GM18498 (cell line): ENCODE measurements around the gene CDC45.
A peak's percentile ranks its signal among the peaks of the same experiment; 100 is the strongest.
"Not testable (repeated sequence)": the region's sequence is repeated elsewhere in the genome, so short reads cannot be mapped to it uniquely, and the experiment has no call there.

Experiments
- ATAC-seq: cut with Tn5 transposase; IDR thresholded peaks from one replicate; pipeline ENCODE4 v1.9.1; 2021; ENCODE audit warnings: mild to moderate bottlenecking, moderate library complexity; ENCODE audit not compliant: unreplicated experiment

CDC45 gene, protein sequence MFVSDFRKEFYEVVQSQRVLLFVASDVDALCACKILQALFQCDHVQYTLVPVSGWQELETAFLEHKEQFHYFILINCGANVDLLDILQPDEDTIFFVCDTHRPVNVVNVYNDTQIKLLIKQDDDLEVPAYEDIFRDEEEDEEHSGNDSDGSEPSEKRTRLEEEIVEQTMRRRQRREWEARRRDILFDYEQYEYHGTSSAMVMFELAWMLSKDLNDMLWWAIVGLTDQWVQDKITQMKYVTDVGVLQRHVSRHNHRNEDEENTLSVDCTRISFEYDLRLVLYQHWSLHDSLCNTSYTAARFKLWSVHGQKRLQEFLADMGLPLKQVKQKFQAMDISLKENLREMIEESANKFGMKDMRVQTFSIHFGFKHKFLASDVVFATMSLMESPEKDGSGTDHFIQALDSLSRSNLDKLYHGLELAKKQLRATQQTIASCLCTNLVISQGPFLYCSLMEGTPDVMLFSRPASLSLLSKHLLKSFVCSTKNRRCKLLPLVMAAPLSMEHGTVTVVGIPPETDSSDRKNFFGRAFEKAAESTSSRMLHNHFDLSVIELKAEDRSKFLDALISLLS

DNA sequence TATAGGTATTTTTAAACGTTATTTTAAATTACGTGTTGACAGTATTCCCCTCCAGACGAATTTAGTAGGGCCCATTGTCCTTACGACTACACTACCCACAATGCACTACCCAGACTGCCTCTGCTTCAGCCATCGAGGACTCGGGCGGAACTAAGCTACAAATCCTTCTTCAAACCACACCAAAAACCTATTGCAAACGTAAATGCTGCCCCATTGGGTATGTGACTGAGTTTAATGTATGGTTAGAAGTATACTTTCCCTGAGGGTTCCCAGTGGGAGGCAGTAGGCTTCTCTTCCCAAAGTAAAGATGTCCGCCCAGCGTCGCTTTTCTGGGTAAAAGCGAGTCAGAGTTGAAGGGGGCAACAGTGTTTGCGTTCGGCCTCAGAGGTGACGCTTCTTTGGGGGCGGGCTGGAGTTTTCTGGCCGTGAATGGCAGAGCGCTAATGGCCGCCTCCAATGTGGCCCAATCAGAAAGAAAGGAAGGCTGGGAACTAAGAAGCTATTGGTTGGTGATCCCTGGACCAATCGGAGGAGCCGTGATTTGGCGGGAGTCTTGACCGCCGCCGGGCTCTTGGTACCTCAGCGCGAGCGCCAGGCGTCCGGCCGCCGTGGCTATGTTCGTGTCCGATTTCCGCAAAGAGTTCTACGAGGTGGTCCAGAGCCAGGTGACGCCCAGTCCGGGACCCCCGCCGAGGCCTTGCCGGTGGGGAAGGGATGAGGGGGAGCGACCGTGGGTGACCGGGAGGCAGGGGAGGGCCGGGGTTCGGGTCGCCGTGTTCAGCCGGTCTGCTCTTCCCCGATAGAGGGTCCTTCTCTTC lies at the start of gene CDC45:
CDC45 (plus strand) TSS at position 566 of the 818 bp plus-strand sequence; CDS start at position 615, 49 bp downstream.
- ATAC-seq, result peak; percentile 86

DNA sequence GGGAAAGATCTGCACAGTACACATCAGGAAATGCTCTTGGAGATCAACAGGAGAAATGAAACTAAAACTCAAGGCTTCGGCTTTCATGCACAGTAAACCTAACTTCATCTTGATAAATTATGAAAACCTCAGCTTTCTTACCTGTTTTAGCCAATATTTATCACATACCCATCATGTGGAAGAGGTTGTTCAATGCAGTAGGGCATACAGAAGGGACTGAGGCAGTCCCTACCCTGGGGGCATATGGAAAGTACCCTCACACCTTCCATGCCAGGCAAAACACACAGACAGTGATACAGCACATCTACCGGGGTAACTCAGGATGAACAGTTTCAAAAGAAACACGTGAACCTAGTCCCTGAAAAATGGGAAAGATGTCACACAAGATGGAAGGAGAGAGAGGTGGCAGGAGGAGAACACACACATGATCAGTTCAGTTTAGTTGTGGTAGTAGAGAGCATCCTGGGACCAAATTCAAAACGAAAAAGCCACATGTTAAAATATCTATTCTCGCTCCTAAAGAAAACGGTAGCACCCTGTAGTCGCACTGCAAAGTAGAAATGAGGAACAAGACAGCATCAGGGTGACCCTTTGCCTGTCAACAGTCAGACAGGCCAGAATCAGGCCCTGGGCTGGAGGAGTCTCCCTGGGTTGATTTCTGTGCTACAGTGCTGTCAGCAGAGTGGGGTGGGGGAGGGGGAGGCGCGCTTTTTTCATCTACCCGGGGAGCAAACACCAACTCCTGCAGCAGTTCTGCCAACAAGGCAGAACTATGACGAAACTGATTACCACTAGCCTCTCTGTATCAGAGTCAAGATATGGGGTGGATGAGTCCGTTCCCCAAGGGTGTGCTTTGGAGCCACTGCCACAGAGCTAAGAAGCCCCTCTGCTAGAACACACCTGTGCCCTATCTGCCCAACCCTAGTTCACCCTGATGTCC lies 49.5 kb upstream of the CDC45 start:
- ATAC-seq, result no peak

DNA sequence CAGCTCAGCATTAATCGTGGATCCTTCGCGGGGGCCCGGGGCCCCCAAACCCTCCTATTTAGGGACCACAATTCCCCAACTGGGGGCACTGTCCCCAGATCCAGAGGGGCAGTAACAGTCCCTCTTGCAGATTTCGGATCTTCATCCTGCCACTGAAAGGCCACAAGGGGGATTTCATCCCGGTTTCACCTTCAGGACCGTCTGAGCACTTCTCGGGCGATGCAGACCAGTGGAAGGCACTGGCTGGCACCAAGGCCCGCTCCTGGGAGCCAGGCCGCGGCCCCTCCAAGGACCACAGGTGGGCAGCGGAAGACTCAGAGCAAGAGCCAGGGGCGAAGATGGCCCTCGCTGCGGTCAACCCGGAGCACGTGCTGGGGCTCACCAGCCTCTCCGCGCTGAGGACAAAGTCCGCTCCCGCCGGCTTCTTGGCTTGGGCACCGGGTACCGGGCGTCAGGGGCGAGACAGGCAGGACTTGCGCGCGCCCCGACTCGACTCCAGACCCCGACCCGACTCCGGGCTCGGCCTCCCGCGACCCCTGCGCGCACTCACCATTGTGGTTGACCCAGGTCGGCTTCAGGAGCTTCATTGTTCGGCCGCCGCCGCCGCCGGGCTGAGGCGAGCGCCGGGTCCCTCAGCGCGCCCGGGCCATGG lies 48.7 kb upstream of the CDC45 start:
- peak; percentile 15 for ATAC-seq

DNA sequence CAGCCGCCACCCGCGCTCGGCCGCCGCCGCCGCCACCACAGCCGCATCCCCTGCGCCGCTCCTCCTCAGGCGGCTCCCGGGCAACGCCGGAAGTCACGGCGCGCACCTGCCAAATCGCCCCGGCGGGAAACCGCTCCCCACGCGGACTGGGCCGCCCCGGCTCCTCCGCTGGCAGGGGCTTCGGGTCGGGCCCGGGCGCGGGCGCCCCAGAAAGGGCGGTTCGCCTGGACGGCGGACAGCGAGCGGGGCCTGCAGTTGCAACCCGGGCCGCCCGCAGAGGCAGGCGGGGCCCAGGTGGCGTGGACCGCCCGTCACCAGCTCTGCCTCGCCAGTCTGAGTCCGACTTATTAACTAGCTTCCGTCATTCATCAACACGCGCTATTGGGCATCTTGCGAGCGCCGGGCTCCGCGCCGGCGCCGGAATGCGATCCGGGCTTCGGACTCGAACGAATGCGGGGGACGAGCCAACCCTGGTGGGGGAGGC lies 48.0 kb upstream of the CDC45 start, which contains the start of gene HIRA:
HIRA (minus strand) TSS at position 85 of the 484 bp plus-strand sequence. CDS start 257 bp downstream, outside the sequence.
- peak; percentile 55 for ATAC-seq

DNA sequence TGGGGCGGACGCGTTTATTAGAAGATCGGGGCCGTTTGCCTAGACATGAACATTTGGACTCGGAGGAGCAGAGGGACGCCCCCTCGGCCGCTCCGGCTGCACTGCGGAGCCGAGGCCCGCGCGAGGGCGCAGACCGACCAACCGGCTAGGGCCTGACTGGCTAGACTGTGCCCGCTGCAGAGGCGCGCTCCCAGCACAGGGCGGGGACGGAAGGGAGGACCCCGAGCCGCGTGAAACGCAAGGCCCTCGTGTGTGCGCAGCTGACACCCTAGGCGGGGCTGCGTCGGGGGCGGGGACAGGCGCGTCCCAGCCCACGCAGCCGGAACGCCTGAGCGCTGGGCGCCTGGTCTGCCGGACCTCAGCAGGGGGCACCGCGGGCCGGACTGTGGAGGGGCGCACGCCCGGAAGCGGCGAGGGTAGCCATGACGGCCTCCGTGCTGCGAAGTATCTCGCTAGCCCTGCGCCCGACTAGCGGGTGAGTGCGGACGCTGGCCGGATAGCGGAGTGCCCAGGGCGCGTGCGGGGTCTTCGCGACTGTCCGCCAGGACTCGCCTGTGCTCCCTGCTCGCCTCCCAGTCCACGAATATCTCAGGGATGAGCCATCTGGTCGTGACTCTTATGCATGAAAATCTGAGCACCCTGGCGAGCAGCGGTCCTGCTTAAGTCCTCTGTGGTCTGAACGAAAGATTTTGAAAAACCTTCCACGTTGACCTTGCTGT lies 47.4 kb upstream of the CDC45 start, which contains the start of gene MRPL40:
MRPL40 (plus strand) TSS at position 413 of the 719 bp plus-strand sequence; CDS start at position 423, 10 bp downstream.
- ATAC-seq, result peak; percentile 83

DNA sequence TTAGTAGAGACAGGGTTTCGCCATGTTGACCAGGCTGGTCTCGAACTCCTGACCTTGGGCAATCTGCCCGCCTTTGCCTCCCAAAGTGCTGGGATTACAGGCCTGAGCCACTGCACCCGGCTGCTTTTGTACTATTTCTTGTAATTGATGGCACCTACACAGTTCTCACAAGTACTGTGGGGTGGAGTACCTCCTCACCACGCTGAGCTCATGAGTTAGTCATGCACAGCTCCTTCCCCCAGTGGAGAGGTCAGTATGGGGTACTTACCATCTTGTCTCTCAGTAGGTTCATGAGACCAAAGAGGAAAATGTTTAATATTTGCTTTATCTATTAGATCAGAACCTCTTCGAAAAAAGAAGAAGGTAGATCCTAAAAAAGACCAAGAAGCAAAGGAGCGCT lies 45.3 kb upstream of the CDC45 start:
- ATAC-seq, result no peak

DNA sequence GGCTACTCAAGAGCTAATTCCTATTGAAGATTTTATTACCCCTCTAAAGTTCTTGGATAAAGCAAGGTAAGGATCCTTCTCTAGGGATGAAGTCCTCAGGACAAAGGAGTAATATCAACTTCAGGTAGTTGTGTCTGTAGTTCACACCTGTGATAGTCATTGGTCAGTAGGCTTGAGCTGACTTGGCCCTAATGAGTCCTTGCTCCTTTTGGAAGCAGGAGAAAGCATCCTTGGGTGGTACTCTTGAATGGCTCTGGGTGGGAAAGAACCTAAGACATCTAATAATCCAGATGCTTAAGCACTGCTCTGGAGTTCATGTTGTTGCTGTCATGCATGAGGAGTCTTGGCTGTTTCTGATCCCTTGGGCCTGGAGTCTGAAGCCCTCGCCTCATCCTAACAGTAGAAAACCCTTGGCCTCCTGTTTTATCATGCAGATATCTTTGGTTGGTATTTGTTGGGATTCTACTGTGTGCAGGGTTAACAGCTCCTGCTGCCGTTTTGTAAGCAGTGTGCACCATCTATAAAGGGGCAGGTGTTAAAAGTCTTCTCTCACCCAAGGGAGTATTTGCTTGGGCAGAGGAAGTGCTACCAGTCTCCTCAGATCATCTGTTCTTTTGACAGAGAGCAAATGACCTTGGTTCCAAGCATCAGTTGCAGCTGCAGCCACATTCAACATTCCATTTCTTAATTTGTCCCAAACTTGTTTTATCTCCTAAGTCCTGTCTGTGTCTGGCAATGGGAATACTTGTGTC lies 44.7 kb upstream of the CDC45 start:
- no peak for ATAC-seq

DNA sequence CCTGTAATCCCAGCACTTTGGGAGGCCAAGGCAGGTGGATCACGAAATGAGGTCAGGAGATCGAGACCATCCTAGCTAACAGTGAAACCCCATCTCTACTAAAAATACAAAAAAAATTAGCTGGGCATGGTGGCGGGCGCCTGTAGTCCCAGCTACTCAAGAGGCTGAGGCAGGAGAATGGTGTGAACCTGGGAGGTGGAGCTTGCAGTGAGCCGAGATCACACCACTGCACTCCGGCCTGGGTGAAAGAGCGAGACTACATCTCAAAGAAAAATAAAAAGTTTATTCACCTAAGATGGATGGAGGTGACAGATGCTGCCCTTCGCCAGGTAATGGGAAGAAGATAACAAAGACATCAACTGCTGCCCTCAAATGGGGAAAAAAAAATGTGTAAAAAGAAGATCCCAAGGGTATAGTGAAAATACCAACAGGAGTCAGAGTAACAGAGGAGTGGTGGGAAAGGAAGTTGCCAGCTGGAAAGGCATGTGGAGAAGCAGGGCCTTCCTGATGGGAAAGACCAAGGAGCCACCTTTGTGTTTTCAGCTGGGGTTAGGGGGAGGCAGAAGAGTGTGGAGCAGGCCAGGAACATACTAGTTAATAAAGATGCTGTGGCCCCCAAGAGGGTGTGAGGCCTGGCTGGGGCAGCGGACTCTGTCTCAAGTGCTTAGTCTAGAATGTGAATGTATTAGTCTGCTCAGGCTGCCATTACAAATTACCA lies 43.1 kb upstream of the CDC45 start:
- not testable (repeated sequence) for ATAC-seq

DNA sequence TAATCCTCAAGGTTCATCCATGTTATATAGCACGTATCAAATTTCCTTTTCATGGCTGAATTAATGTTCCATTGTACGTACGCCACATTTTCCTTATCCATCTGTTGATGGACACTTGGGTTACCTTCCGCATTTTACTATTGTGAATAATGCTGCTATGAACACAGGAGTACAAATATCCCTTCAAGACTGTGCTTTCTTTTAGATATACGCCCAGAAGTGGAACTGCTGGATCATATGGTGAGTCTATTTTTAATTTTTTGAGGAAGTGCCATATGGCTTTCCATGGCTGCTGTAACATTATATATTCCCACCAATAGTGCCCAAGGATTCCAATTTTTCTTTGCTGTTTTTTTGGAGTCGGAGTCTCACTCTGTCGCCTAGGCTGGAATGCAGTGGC lies 41.4 kb upstream of the CDC45 start:
- ATAC-seq, result no peak

DNA sequence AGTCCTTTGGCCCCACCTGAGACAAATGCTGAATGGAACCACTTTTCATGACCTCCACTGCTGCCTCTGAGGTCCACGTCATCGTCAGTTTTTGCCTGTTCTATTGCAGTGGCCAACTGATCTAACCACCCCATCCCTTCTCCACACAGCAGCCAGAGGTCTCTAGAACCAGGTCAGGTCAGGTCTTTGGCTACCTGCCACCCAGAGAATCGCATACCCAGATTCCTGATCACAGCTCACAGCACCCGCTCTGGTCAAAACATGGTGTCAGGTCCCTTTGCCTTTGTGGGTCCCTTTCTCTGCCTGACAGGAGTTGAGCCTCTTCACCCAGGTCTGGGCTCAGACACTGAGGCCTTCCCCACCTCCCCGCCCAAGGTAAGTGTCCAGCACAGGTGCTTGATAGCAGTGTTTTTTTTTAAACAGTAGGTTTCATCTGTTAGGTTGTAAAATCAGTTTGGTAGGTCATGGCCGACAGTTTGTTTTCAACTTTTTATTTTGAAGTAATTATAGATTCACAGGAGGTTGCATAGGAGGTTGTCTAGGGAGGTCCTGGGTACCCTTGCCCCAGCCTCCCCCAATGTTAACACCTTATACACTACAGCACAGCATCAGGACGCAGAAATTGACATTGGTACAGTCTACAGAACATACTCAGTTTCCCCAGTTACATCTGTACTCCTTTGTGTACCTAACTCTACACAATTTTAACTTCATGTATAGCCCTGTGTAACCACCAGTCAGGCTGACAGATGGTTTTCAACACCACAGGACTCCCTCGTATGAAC lies 39.1 kb upstream of the CDC45 start:
- ATAC-seq, result no peak

DNA sequence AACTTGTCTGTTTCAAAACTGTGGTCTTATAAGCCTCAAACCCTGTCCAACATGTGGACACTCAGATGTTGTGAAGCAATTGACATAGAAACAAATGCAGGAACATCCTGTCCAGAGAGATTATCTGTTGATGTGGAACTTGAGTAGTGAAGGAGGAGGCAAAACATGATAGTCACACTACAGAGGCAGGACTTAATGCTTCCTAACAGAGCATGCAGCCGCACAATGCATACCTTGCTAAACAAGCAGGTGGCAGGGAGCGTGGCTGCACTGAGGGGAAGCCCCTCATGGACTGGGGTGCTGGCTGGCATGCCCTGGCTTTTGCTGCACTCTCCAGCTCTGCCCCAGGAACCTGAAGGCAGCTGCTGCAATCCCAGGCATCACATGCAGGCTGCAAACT lies 37.6 kb upstream of the CDC45 start:
- no peak for ATAC-seq

DNA sequence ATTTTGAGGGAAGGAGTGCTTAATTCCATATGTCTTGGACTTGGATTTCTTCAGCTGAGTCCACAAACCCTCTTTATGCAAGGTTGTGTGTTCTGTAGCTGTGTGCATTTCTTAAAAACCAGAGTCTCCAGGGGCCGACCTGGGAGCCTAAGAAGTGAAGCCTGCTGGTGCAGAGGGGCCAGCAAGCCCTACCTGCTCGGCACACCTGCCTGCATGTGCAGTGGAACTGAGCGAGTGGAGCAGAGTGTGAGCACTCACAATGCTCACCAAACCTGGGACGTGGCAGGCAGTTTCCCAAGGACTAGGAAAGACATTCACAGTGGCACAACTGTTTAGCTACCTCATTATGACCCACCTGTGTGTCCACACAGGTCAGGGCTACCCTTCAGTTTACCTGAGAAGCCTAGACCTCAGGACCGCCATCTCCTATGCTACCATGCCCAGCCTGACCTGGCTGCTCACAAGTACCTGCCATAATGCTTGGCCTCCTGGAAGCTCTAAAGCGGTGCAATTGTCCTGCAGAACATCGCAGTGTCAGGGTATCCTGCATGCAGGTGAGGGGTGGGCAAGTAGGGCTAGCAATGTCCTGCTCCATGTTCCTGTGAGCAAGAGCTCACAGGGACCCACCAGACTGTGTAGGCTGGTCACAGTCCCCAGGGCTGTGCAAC lies 36.0 kb upstream of the CDC45 start:
- no peak for ATAC-seq

DNA sequence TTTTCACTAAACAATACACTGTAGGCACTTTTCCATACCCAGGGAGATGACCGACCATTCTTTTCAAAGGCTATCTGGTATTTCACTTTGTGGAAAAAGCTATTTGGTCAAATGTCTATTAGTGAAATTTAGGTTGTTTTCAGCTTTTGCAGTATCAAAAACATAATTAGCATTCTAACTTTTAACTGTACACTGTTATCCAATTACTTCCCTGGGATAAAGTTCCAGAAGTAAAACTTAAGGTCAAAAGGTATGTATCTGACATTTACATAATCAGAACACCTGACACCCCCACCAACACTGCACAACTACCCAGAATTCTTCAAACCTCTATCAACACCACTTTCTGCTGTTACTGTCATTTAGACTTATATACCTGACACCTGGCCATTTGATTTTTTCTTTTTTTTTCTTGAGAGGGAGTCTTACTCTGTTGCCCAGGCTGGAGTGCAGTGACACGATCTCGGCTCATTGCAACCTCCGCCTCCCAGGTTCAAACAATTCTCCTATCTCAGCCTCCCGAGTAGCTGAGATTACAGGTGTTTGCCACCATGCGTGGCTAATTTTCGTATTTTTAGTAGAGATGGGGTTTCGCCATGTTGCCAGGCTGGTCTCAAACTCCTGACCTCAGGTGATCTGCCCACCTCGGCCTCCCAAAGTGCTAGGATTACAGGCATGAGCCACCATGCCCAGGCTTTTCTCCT lies 34.3 kb upstream of the CDC45 start:
- ATAC-seq, result not testable (repeated sequence)

DNA sequence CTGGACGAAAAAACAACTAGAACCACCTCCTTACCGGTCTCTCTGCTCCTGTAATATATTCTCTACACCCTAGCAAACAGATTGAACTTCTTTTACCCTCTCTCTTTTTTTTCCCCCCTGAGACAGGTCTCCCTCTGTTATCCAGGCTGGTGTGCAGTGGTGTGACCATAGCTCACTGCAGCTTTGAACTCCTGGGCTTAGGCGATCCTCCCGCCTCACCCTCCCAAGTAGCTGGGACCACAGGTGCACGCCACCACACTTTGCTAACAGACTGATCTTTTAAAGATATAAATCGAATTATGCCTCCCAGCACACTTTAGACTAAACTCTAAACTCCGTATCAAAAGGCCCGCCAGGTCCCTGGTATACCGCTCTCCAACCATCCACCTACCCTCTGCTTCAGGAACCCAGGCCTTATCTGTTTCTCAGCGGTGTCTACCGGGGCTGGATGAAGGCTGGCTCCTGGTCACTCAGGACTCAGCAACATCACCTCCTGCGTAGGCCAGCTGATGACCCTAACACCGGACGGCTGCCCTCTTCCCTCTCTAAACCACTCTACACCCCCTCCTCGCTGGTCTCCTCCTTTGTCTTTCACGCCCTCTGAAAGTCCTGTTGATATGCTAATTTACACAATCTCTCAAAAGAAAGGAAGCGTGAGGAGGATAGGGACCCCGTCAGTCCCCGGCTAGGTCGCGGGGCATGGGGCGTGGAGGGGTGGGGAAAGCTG lies 33.0 kb upstream of the CDC45 start:
- no peak for ATAC-seq
